HEK293 (cell line): ENCODE data around the gene HOXA4.

ENCODE experiments used
- CTCF ChIA-PET: fragments of 350-600 bp; formaldehyde crosslinking; extraction: SDS; loops from one replicate; lab custom pipeline; 2021; ENCODE audit warnings: antibody characterized with exemption; lab: Yijun Ruan, JAX
- POLR2A ChIA-PET: fragments of 300-600 bp; formaldehyde crosslinking; extraction: SDS; loops from one replicate; lab custom pipeline; 2020; ENCODE audit warnings: antibody characterized with exemption, inconsistent platforms; lab: Yijun Ruan, JAX
- H3K27ac ChIP-seq: fragments of 200-500 bp; sonication (Bioruptor generic); 2 replicates; pipeline ENCODE4 v1.5.1; 2014; ENCODE audit warnings: low read depth, low read length, control low read depth, inconsistent platforms; ENCODE audit errors: extremely low read depth
- H3K36me3 ChIP-seq, 2 experiments: fragments of 200-500 bp in 1 of 2; sonication (Bioruptor generic) in 1 of 2; 1 replicate in 1 of 2; 2 replicates in 1 of 2; pipeline ENCODE4 v1.5.1; 2014 to 2017; ENCODE audit warnings: inconsistent platforms in 2 of 2, low read length in 2 of 2; ENCODE audit not compliant: control insufficient read depth in 2 of 2, insufficient read depth in 1 of 2
- H3K4me1 ChIP-seq: fragments of 200-500 bp; sonication (Bioruptor generic); 2 replicates; pipeline ENCODE4 v1.5.1; 2014; ENCODE audit warnings: mild to moderate bottlenecking, low read length, inconsistent platforms; ENCODE audit not compliant: control insufficient read depth, insufficient read depth
- H3K4me3 ChIP-seq: 2 replicates; pipeline ENCODE4 v1.5.1; 2011; ENCODE audit warnings: low read depth, mild to moderate bottlenecking, control low read depth, low read length, moderate library complexity
- H3K9me3 ChIP-seq: fragments of 200-500 bp; sonication (Bioruptor generic); 2 replicates; pipeline ENCODE4 v1.5.1; 2014; ENCODE audit warnings: low read depth, low read length, inconsistent platforms; ENCODE audit not compliant: control insufficient read depth, insufficient read depth
- GLIS2 ChIP-seq: fragments of 450-650 bp; formaldehyde crosslinking; IDR thresholded peaks from 2 replicates; pipeline ENCODE4 v1.5.1; 2016; ENCODE audit warnings: missing biosample characterization, missing genetic modification characterization
- KLF1 ChIP-seq: fragments of 450-650 bp; formaldehyde crosslinking; IDR thresholded peaks from 2 replicates; pipeline ENCODE4 v1.5.1; 2016; ENCODE audit warnings: missing biosample characterization, missing genetic modification characterization
- SP2 ChIP-seq: fragments of 450-650 bp; formaldehyde crosslinking; IDR thresholded peaks from 2 replicates; pipeline ENCODE4 v1.5.1; 2016; ENCODE audit warnings: missing biosample characterization, missing genetic modification characterization
- WT1 ChIP-seq: fragments of 450-650 bp; formaldehyde crosslinking; IDR thresholded peaks from 2 replicates; pipeline ENCODE4 v1.5.1; 2016; ENCODE audit warnings: missing biosample characterization, missing genetic modification characterization
- ZFP41 ChIP-seq: fragments of 450-650 bp; formaldehyde crosslinking; IDR thresholded peaks from 2 replicates; pipeline ENCODE4 v1.5.1; 2016; ENCODE audit warnings: missing biosample characterization, missing genetic modification characterization, borderline replicate concordance
- ZNF112 ChIP-seq: fragments of 450-650 bp; formaldehyde crosslinking; IDR thresholded peaks from 2 replicates; pipeline ENCODE4 v1.5.0; 2017; ENCODE audit warnings: missing biosample characterization, missing genetic modification characterization
- ZNF169 ChIP-seq: fragments of 450-650 bp; formaldehyde crosslinking; IDR thresholded peaks from 2 replicates; pipeline ENCODE4 v1.5.1; 2016; ENCODE audit warnings: missing biosample characterization, missing genetic modification characterization
- ZNF362 ChIP-seq: fragments of 450-650 bp; formaldehyde crosslinking; IDR thresholded peaks from 2 replicates; pipeline ENCODE4 v1.5.1; 2016; ENCODE audit warnings: missing biosample characterization, missing genetic modification characterization
- ZNF366 ChIP-seq: fragments of 450-650 bp; formaldehyde crosslinking; conservative IDR thresholded peaks from 2 replicates; pipeline ENCODE4 v1.5.1; 2016; ENCODE audit warnings: missing biosample characterization, missing genetic modification characterization
- ZNF48 ChIP-seq: fragments of 450-650 bp; formaldehyde crosslinking; IDR thresholded peaks from 2 replicates; pipeline ENCODE4 v1.5.1; 2016; ENCODE audit warnings: missing biosample characterization, missing genetic modification characterization
- ZNF544 ChIP-seq: fragments of 450-650 bp; formaldehyde crosslinking; IDR thresholded peaks from 2 replicates; pipeline ENCODE4 v1.5.0; 2017; ENCODE audit warnings: missing biosample characterization, missing genetic modification characterization
- ZNF558 ChIP-seq: fragments of 450-650 bp; formaldehyde crosslinking; IDR thresholded peaks from 2 replicates; pipeline ENCODE4 v1.5.1; 2016; ENCODE audit warnings: missing biosample characterization, missing genetic modification characterization
- ZNF561 ChIP-seq: fragments of 450-650 bp; IDR thresholded peaks from 2 replicates; pipeline ENCODE4 v1.5.1; 2018; ENCODE audit warnings: missing biosample characterization, missing genetic modification characterization, borderline replicate concordance
- ZNF76 ChIP-seq: fragments of 450-650 bp; formaldehyde crosslinking; IDR thresholded peaks from 2 replicates; pipeline ENCODE4; 2016; ENCODE audit warnings: low read depth, missing biosample characterization, missing genetic modification characterization, borderline replicate concordance
- ZNF776 ChIP-seq: fragments of 450-650 bp; formaldehyde crosslinking; IDR thresholded peaks from 2 replicates; pipeline ENCODE4 v1.5.0; 2017; ENCODE audit warnings: missing biosample characterization, missing genetic modification characterization, borderline replicate concordance
- ZNF791 ChIP-seq: fragments of 450-650 bp; formaldehyde crosslinking; IDR thresholded peaks from 2 replicates; pipeline ENCODE4 v1.5.1; 2016; ENCODE audit warnings: missing biosample characterization, missing genetic modification characterization
- TF ChIP-seq, protein P1 (sequence below): fragments of 450-650 bp; formaldehyde crosslinking; IDR thresholded peaks from 2 replicates; pipeline ENCODE4 v1.5.1; 2017; ENCODE audit warnings: missing biosample characterization, missing genetic modification characterization
- TF ChIP-seq, protein P2 (sequence below): fragments of 450-650 bp; formaldehyde crosslinking; IDR thresholded peaks from 2 replicates; pipeline ENCODE4; 2016; ENCODE audit warnings: missing biosample characterization, missing genetic modification characterization
- TF ChIP-seq, protein P3 (sequence below): fragments of 450-650 bp; formaldehyde crosslinking; IDR thresholded peaks from 2 replicates; pipeline ENCODE4 v1.5.1; 2016; ENCODE audit warnings: missing biosample characterization, missing genetic modification characterization
- TF ChIP-seq, protein P4 (sequence below): fragments of 450-650 bp; formaldehyde crosslinking; IDR thresholded peaks from 2 replicates; pipeline ENCODE4 v1.5.1; 2017; ENCODE audit warnings: missing biosample characterization, missing genetic modification characterization
- TF ChIP-seq, protein P5 (sequence below): fragments of 450-650 bp; formaldehyde crosslinking; conservative IDR thresholded peaks from 2 replicates; pipeline ENCODE4 v1.5.1; 2016; ENCODE audit warnings: low read depth, missing biosample characterization, missing genetic modification characterization

The HOXA4 gene

DNA sequence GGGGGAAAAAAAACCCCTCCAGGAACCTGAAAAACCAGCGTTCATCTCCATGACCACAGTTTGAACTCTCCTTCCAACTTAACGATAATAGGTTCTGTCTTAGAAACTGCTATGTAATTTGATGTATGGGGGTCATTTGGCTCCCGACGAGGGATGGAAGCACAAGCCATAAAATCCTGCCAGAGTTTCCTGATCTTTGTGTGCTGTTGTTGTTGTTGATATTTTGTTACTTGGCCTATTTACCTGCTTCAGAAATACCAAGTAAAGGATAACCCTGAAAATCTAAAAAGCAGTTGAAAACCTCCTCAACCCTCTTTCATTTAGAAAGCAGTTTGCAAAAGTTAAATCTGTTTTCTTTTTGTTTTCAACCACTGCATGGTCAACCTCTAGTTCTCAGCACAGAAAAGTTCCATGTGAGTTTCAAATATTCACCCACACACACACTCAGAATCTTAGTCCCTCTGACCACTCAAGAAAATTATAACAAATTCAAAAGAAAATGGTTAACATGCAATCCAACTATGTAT, 18.7 kb downstream of the HOXA4 start (continued):
- 0 out of 2 replicates have a peak, but pooled peaks have one; percentile 22 for TF ChIP-seq ZNF561 (tag by site-specific recombination)
- no peak for TF ChIP-seq SP2 (tag by site-specific recombination)
- TF ChIP-seq, protein P1, sequence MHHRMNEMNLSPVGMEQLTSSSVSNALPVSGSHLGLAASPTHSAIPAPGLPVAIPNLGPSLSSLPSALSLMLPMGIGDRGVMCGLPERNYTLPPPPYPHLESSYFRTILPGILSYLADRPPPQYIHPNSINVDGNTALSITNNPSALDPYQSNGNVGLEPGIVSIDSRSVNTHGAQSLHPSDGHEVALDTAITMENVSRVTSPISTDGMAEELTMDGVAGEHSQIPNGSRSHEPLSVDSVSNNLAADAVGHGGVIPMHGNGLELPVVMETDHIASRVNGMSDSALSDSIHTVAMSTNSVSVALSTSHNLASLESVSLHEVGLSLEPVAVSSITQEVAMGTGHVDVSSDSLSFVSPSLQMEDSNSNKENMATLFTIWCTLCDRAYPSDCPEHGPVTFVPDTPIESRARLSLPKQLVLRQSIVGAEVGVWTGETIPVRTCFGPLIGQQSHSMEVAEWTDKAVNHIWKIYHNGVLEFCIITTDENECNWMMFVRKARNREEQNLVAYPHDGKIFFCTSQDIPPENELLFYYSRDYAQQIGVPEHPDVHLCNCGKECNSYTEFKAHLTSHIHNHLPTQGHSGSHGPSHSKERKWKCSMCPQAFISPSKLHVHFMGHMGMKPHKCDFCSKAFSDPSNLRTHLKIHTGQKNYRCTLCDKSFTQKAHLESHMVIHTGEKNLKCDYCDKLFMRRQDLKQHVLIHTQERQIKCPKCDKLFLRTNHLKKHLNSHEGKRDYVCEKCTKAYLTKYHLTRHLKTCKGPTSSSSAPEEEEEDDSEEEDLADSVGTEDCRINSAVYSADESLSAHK (tag by site-specific recombination) = peak; percentile 75; the same call in 1 of the 2 replicates
- TF ChIP-seq, protein P2, sequence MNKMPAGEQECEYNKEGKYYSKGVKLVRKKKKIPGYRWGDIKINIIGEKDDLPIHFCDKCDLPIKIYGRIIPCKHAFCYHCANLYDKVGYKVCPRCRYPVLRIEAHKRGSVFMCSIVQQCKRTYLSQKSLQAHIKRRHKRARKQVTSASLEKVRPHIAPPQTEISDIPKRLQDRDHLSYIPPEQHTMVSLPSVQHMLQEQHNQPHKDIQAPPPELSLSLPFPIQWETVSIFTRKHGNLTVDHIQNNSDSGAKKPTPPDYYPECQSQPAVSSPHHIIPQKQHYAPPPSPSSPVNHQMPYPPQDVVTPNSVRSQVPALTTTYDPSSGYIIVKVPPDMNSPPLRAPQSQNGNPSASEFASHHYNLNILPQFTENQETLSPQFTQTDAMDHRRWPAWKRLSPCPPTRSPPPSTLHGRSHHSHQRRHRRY = no peak

DNA sequence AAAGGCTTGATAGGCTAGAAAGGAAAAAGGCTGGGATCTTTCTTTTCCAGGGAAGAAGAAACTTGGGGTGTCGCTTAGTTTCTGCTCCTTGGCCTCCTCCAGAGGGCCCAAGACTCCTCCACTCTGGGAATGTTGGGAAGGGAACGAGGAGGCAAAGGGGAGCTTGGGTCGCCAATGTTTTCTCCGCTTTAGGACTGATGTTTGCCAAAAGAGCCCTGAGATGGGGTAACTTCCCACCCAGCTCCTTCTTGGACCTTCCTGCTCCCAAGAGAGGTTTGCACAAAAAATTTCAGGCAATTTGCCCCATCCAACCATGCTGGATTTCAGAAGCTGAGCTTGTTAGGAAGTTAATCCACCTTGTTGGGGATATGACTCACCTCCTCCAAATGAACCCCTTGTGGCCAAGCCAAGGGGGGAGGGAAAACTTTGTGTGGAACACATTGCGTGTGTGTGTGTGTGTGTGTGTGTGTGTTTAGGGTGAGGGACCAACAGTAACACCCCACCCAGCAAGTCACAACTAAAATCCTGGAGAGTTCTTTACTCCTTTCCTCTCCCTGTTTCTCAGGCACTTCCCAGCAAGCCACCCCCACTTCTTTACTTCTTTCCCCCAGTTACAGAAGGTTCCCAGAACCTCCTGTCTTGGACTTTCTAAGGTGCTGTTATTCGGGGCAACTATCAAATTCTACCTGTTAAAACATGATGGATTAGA, 19.4 kb downstream of the HOXA4 start:
- POLR2A ChIA-PET = interaction anchor here (0.7 to 3.2 kb wide), 8 partner anchors 9 to 247 kb away, joined by 3 to 31 read pairs (median 4); partner anchors contain the start of genes HOXA1, HOXA4 and SKAP2
- CTCF ChIA-PET = interaction anchor here (0.9 to 1.9 kb wide), 6 partner anchors 9 to 257 kb away, joined by 3 to 6 read pairs (median 4); partner anchors contain the start of genes HOXA4 and HOXA5
- no peak for TF ChIP-seq ZNF48 (tag by site-specific recombination)
- TF ChIP-seq, protein P3, sequence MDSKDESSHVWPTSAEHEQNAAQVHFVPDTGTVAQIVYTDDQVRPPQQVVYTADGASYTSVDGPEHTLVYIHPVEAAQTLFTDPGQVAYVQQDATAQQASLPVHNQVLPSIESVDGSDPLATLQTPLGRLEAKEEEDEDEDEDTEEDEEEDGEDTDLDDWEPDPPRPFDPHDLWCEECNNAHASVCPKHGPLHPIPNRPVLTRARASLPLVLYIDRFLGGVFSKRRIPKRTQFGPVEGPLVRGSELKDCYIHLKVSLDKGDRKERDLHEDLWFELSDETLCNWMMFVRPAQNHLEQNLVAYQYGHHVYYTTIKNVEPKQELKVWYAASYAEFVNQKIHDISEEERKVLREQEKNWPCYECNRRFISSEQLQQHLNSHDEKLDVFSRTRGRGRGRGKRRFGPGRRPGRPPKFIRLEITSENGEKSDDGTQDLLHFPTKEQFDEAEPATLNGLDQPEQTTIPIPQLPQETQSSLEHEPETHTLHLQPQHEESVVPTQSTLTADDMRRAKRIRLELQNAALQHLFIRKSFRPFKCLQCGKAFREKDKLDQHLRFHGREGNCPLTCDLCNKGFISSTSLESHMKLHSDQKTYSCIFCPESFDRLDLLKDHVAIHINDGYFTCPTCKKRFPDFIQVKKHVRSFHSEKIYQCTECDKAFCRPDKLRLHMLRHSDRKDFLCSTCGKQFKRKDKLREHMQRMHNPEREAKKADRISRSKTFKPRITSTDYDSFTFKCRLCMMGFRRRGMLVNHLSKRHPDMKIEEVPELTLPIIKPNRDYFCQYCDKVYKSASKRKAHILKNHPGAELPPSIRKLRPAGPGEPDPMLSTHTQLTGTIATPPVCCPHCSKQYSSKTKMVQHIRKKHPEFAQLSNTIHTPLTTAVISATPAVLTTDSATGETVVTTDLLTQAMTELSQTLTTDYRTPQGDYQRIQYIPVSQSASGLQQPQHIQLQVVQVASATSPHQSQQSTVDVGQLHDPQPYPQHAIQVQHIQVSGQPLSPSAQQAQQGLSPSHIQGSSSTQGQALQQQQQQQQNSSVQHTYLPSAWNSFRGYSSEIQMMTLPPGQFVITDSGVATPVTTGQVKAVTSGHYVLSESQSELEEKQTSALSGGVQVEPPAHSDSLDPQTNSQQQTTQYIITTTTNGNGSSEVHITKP (tag by site-specific recombination) = peak; percentile 75
- TF ChIP-seq ZNF169 (tag by site-specific recombination) = no peak
- TF ChIP-seq ZNF558 (tag by site-specific recombination) = no peak
- TF ChIP-seq, protein P4, sequence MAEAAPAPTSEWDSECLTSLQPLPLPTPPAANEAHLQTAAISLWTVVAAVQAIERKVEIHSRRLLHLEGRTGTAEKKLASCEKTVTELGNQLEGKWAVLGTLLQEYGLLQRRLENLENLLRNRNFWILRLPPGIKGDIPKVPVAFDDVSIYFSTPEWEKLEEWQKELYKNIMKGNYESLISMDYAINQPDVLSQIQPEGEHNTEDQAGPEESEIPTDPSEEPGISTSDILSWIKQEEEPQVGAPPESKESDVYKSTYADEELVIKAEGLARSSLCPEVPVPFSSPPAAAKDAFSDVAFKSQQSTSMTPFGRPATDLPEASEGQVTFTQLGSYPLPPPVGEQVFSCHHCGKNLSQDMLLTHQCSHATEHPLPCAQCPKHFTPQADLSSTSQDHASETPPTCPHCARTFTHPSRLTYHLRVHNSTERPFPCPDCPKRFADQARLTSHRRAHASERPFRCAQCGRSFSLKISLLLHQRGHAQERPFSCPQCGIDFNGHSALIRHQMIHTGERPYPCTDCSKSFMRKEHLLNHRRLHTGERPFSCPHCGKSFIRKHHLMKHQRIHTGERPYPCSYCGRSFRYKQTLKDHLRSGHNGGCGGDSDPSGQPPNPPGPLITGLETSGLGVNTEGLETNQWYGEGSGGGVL (tag by site-specific recombination) = peak; percentile 76
- TF ChIP-seq ZNF776 (tag by site-specific recombination) = no peak
- no peak for TF ChIP-seq ZNF791 (tag by site-specific recombination)
- no peak for TF ChIP-seq ZNF362 (tag by site-specific recombination)
- TF ChIP-seq WT1 (tag by site-specific recombination) = no peak
- TF ChIP-seq, protein P5, sequence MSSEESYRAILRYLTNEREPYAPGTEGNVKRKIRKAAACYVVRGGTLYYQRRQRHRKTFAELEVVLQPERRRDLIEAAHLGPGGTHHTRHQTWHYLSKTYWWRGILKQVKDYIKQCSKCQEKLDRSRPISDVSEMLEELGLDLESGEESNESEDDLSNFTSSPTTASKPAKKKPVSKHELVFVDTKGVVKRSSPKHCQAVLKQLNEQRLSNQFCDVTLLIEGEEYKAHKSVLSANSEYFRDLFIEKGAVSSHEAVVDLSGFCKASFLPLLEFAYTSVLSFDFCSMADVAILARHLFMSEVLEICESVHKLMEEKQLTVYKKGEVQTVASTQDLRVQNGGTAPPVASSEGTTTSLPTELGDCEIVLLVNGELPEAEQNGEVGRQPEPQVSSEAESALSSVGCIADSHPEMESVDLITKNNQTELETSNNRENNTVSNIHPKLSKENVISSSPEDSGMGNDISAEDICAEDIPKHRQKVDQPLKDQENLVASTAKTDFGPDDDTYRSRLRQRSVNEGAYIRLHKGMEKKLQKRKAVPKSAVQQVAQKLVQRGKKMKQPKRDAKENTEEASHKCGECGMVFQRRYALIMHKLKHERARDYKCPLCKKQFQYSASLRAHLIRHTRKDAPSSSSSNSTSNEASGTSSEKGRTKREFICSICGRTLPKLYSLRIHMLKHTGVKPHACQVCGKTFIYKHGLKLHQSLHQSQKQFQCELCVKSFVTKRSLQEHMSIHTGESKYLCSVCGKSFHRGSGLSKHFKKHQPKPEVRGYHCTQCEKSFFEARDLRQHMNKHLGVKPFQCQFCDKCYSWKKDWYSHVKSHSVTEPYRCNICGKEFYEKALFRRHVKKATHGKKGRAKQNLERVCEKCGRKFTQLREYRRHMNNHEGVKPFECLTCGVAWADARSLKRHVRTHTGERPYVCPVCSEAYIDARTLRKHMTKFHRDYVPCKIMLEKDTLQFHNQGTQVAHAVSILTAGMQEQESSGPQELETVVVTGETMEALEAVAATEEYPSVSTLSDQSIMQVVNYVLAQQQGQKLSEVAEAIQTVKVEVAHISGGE (tag by site-specific recombination) = peak; percentile 46
- no peak for TF ChIP-seq KLF1 (tag by site-specific recombination)
- no peak for TF ChIP-seq ZNF544 (tag by site-specific recombination)
- TF ChIP-seq ZNF366 (tag by site-specific recombination) = no peak
- no peak for TF ChIP-seq ZNF76 (tag by site-specific recombination)
- no peak for TF ChIP-seq ZFP41 (tag by site-specific recombination)
- no peak for TF ChIP-seq ZNF112
- TF ChIP-seq GLIS2 (tag by site-specific recombination) = no peak

More for the DNA sequence above, 19.4 kb downstream of the HOXA4 start:
- peak overlapping the region; percentile 70 for H3K4me3 ChIP-seq
- H3K4me1 ChIP-seq = peaks cover 9% of the 10 kb centered on the region
- peak overlapping the region; percentile 99 for H3K27ac ChIP-seq
- no peaks in the 10 kb centered on the region for H3K9me3 ChIP-seq
- H3K36me3 ChIP-seq = peaks cover 11 to 25% of the 10 kb centered on the region in 2 experiments
